GM12878 (cell line): ENCODE results near the gene DLX6. TPM values are rescaled to one million over a fixed set of nuclear protein-coding genes. Genes with fewer than 3 reads are reported as not detected.

Source experiments
- ATAC-seq: fragments of 200-7000 bp; cut with Tn5 transposase; 3 replicates; pipeline ENCODE4 v1.9.1; 2020; ENCODE audit warnings: mild to moderate bottlenecking, moderate library complexity
- BruUV-seq: library from RNA; stranded (reverse); fragments of 400-500 nt; replicated peaks from 2 replicates; lab custom pipeline; 2021; lab: Mats Ljungman, UMichigan
- CTCF ChIA-PET: fragments of 300-600 bp; sonication (Branson Sonifier 250); formaldehyde crosslinking; extraction: SDS; loops from one replicate; lab custom pipeline; 2021; ENCODE audit warnings: inconsistent platforms; lab: Yijun Ruan, JAX
- POLR2A ChIA-PET: fragments of 350-600 bp; formaldehyde crosslinking; extraction: SDS; loops from one replicate; lab custom pipeline; 2021; ENCODE audit warnings: inconsistent platforms; lab: Charles Lee
- RAD21 ChIA-PET: fragments of 300-600 bp; sonication (Branson Sonifier 250); formaldehyde crosslinking; loops from one replicate; lab custom pipeline; 2023; ENCODE audit warnings: antibody characterized with exemption; ENCODE audit not compliant: unreplicated experiment; lab: Charles Lee
- SMC1A ChIA-PET: fragments of 300-600 bp; sonication (Branson Sonifier 250); formaldehyde crosslinking; loops from one replicate; lab custom pipeline; 2023; ENCODE audit not compliant: unreplicated experiment, uncharacterized antibody; lab: Charles Lee
- DNase-seq: peaks from one replicate; pipeline ENCODE4 v3.0.0-alpha.2; 2011; ENCODE audit warnings: low read depth, low spot score
- FAIRE-seq: peaks from 3 replicates; lab custom pipeline; 2011; peaks lifted over from hg19 to GRCh38; lab: Jason Lieb, UNC
- H2AFZ ChIP-seq: 2 replicates; pipeline ENCODE4 v1.6.0; 2011; ENCODE audit warnings: low read depth, low read length, control low read depth; ENCODE audit not compliant: control insufficient read depth
- H3K27ac ChIP-seq: 2 replicates; pipeline ENCODE4 v1.5.1; 2011; ENCODE audit warnings: control low read depth; ENCODE audit not compliant: control insufficient read depth, insufficient read depth
- H3K27me3 ChIP-seq, 2 experiments: replicated peaks in 1 of 2; 2 replicates each; pipeline versions ENCODE4 v1.6.0 to v1.6.1; 2011; ENCODE audit warnings: low read length in 1 of 2; ENCODE audit not compliant: control insufficient read depth in 2 of 2, insufficient read depth in 2 of 2
- H3K36me3 ChIP-seq, 2 experiments: 2 replicates each; pipeline ENCODE4 v1.5.1; 2011; ENCODE audit warnings: low read length in 1 of 2; ENCODE audit not compliant: control insufficient read depth in 2 of 2, insufficient read depth in 2 of 2
- H3K4me1 ChIP-seq: 2 replicates; pipeline ENCODE4 v1.6.1; 2011; ENCODE audit warnings: mild to moderate bottlenecking, low read length, moderate library complexity, mixed read lengths; ENCODE audit not compliant: control insufficient read depth, insufficient read depth
- H3K4me2 ChIP-seq: 2 replicates; pipeline ENCODE4 v1.6.0; 2011; ENCODE audit warnings: control low read depth; ENCODE audit not compliant: control insufficient read depth, insufficient read depth
- H3K4me3 ChIP-seq: fragments of 200-600 bp; sonication (generic); 2 replicates; pipeline ENCODE4 v1.5.1; 2016
- H3K79me2 ChIP-seq: 2 replicates; pipeline ENCODE4 v1.6.0; 2011; ENCODE audit warnings: low read length; ENCODE audit not compliant: control insufficient read depth, insufficient read depth
- H3K9ac ChIP-seq: 2 replicates; pipeline ENCODE4 v1.8.0; 2011; ENCODE audit warnings: low read length, control low read depth, mixed read lengths; ENCODE audit not compliant: control insufficient read depth, insufficient read depth
- H3K9me3 ChIP-seq: replicated peaks from 3 replicates; pipeline ENCODE4 v1.5.1; 2011; ENCODE audit warnings: mild to moderate bottlenecking, low read length; ENCODE audit not compliant: control insufficient read depth, insufficient read depth
- H4K20me1 ChIP-seq: 2 replicates; pipeline ENCODE4 v1.6.0; 2011; ENCODE audit not compliant: control insufficient read depth, insufficient read depth
- EZH2 ChIP-seq: IDR thresholded peaks from 2 replicates; pipeline ENCODE4 v1.6.1; 2012; ENCODE audit warnings: low read depth, mild to moderate bottlenecking, control low read depth, inconsistent platforms, low read length, borderline replicate concordance; ENCODE audit not compliant: control insufficient read depth
- HSF1 ChIP-seq: fragments of 150-350 bp; IDR thresholded peaks from 2 replicates; pipeline ENCODE4 v1.6.1; 2014; ENCODE audit warnings: mild to moderate bottlenecking, low read depth, low read length
- POLR2AphosphoS2 ChIP-seq: IDR thresholded peaks from 2 replicates; pipeline ENCODE4 v1.6.1; 2011; ENCODE audit warnings: low read depth, mild to moderate bottlenecking, low read length, improper control_type of control experiment, moderate library complexity
- SREBF1 ChIP-seq: IDR thresholded peaks from 2 replicates; pipeline ENCODE4 v1.6.1; 2012; ENCODE audit warnings: mild to moderate bottlenecking, low read length
- ZNF384 ChIP-seq: IDR thresholded peaks from 2 replicates; pipeline ENCODE4 v1.6.1; 2012; ENCODE audit warnings: low read depth, mild to moderate bottlenecking, low read length, improper control_type of control experiment, borderline replicate concordance
- WGBS: methylation state at CpG from one replicate; pipeline ENCODE4 v1.1.6; 2016; ENCODE audit warnings: low lambda C conversion rate; ENCODE audit not compliant: insufficient replicate concordance, insufficient coverage; ENCODE audit errors: missing lambda C conversion rate; 5-methylcytosine and 5-hydroxymethylcytosine counted together
- in situ Hi-C: fragments of 300-500 bp; cut with MboI; formaldehyde crosslinking; loops from 9 replicates; pipeline ENCODE4 v1.14.3; 2018; ENCODE audit warnings: mixed read lengths
- intact Hi-C: fragments of 100-400 bp; cut with micrococcal nuclease; formaldehyde crosslinking; loops from one replicate; pipeline ENCODE4 v1.14.2; 2022; ENCODE audit not compliant: unreplicated experiment
- polyA plus RNA-seq, 11 experiments: library from polyadenylated mRNA; depleted of rRNA in 4 of 11; unstranded in 6 of 11; stranded (reverse) in 5 of 11; fragments of >200 nt; fragmentation: Nextera tagmentation in 4 of 11; fragmentation: Illumina TruSeq in 1 of 11; extraction: Ambion mirVana in 4 of 11; extraction: Trizol in 1 of 11; gene quantifications; 1 replicate in 1 of 11; 2 replicates in 10 of 11; pipeline versions ENCODE4 v1.2.1 to v1.2.3, GENCODE V29; 2011 to 2016; ENCODE audit warnings: inconsistent platforms in 2 of 11, missing spikeins in 2 of 11, low read depth in 1 of 11
- total RNA-seq, 4 experiments: library from RNA; depleted of rRNA in 3 of 4; stranded (reverse); fragments of >200 nt in 3 of 4; fragmentation: Illumina TruSeq in 1 of 4; extraction: Trizol in 1 of 4; gene quantifications; 2 replicates each; pipeline versions ENCODE4 v1.2.1 to v1.2.3, GENCODE V29; 2013 to 2021

Gene DLX6
- total and polyA plus RNA-seq, 10 of the 15 experiments (the other 5 are each of a cell fraction or from before 2014, with no cell fraction given) = not detected

- H4K20me1 ChIP-seq = no peaks in the 10 kb centered on the region
- H2AFZ ChIP-seq = no peak overlapping the region
- ATAC-seq (no peak), DNase-seq (no peak), FAIRE-seq (no peak)
- H3K4me2 ChIP-seq = no peak overlapping the region
- CTCF ChIA-PET = interaction anchor here (1.9 kb wide), 1 partner anchor 12 kb away, joined by 5 read pairs; no protein-coding TSS in a partner anchor
- no peaks in the 10 kb centered on the region for H3K79me2 ChIP-seq
- BruUV-seq = no TSS peak
- no peak overlapping the region for H3K4me3 ChIP-seq
- intact Hi-C loops (no loop called here), in situ Hi-C loops (no loop called here)
- TF ChIP-seq EZH2 (no peak), HSF1 (no peak), SREBF1 (no peak), ZNF384 (no peak), POLR2AphosphoS2 (no peak)
- H3K36me3 ChIP-seq = no peaks in the 10 kb centered on the region
- H3K27ac ChIP-seq = no peak overlapping the region
- no peaks in the 10 kb centered on the region for H3K4me1 ChIP-seq
- peaks cover 15 to 26% of the 10 kb centered on the region in 2 experiments for H3K27me3 ChIP-seq
- SMC1A ChIA-PET = interaction anchor here (0.8 kb wide), 1 partner anchor 12 kb away, joined by 5 read pairs; no protein-coding TSS in a partner anchor
- RAD21 ChIA-PET = interaction anchor here (1.1 kb wide), 1 partner anchor 12 kb away, joined by 3 read pairs; no protein-coding TSS in a partner anchor
- no peaks in the 10 kb centered on the region for H3K9me3 ChIP-seq
- H3K9ac ChIP-seq = no peak overlapping the region
- POLR2A ChIA-PET = no interaction called here
- 4% methylated on average over 3 of the region's 3 CpGs for WGBS
These were observed 9.9 kb downstream of the DLX6 start for GRCh38 chr7:97015279-97015678.
